HG02938 (cell line): ENCODE measurements around the gene KCNK6.

Source experiments
- ATAC-seq: cut with Tn5 transposase; IDR thresholded peaks from one replicate; pipeline ENCODE4 v1.9.1; 2021; ENCODE audit warnings: mild to moderate bottlenecking, moderate library complexity; ENCODE audit not compliant: unreplicated experiment

Gene KCNK6

DNA sequence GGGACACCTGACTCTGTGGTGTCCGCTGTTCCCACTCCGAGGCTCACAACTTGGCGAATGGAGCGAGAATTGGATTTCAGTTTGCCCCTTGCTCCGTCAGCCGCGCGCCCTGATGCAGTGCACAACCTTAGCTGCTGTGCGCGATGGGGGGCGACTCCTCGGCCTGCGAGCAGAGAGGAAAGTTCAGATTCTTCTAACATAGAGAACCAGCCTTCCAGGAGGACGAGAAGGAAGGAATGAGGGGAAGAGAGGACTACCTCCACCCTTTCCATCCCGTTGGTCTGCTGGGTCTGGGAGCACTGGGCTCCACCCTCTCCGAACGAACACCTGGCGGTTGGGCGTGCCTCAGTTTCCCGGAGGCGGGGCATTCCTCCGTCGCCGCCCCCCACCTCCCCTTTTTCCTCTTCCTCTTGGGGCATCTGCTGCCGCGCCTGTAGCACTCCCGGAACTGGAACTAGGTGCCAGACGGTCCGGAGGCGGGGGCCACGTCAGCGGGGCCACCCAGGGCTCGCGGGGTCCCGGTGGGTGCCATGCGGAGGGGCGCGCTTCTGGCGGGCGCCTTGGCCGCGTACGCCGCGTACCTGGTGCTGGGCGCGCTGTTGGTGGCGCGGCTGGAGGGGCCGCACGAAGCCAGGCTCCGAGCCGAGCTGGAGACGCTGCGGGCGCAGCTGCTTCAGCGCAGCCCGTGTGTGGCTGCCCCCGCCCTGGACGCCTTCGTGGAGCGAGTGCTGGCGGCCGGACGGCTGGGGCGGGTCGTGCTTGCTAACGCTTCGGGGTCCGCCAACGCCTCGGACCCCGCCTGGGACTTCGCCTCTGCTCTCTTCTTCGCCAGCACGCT, at the start of gene KCNK6:
KCNK6 (plus strand) TSS at position 425 of the 838 bp plus-strand sequence; CDS start at position 531, 106 bp downstream.
- no peak for ATAC-seq

DNA sequence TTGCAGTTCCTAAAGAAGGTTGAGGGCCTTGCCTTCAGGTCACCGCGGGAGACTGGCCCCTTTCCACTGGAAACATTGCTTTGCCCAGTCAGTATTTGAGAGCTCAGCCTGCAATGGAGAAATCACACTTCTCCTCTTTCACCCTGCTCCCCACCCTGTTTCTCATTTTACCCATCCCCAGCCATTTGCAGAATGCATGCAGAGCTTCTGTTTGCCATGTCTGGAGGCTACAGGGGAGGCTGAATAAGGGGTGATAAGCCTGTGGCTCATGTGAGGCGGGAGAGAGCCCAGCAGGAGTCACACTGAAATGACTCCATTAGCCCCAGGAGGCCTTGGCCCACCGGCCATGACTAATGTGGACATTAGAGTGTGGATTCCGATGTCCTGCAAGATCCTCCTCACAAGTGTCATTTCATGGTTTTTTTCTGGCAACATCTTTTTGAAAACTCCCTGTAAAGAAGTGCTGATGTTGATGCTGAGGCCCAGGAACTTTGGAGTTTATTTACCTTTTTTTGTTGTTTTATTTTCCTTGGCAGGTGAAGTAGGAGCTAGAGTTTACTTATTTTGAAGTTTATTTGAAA, 49.0 kb upstream of the KCNK6 start:
- no peak for ATAC-seq

DNA sequence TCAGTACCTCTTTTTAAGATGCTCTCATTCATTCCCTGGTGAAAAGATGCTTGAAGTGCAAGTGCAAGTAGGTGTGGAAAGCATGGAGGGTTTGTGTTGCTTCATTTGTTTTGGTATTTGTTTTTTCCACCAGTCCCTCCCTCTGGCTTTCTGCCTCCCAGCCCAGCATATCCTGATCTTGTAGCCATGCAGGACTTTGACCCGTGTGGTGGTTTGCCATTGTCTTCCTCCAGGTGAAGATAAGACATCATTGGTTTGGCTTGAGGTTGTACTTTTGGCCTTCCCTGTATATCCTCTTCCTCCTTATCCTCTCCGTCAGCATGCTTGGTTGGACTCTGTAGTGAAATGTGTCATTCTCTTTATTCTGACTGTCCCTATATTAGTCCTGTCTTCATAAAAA, 46.1 kb upstream of the KCNK6 start:
- no peak for ATAC-seq

DNA sequence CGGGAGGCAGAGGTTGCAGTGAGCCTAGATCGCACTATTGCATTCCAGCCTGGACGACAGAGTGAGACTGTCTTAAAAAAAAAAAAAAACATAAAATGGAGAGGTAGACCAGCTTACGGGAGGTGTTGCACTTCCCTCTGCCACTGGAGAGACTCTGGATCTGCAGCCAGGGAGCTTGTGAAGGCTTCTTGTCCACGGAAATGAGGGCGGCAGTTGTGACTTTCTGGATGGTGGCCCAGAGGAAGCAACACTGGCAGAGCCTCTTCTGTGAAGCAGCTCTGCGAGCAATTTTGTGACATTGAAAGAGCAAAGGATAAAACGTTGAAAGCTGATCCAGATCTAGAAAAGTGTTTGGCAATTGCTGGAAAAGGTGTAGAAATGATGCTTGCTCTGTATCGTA, 44.9 kb upstream of the KCNK6 start:
- ATAC-seq: no peak

DNA sequence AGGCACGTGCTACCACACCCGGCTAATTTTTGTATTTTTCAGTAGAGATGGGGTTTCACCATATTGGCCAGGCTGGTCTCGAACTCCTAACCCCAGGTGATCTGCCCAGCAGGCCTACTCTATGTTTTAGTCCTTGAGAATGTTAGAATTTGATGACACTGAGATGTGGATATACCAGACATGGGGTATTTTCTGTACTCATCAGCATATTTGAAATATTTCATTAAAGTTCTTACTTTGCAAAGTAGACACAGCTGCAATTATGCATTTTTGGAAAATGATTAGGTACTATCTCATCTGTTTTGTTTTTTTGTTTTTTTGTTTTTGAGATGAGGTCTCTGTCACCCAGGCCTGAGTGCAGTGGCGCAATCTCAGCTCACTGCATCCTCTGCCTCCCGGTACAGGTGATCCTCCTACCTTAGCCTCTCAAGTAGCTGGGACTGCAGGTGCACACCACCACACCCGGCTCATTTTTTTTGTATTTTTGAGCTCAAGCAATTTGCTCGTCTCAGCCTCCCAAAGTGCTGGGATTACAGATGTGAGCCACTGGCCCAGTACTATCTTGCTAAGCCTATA, 42.6 kb upstream of the KCNK6 start:
- no peak for ATAC-seq

DNA sequence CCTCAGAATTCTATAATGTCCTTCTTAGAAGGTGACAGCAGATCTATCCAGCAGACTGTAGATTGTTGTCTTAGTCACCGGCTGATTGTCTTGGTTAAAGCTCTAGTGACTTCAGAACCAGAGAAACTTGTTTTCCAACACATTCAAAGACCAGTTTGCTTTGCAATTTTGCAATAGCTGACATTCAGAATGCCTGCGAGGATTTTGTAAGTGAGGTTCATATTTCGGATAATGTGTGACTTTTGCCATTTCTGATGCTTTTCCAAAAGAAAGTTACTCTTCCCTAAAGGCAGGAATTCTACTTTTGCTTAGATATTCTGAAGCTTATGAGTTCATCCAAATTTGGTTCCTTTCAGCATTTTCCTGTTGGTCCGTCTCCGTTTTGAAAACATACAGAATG, 42.1 kb upstream of the KCNK6 start:
- ATAC-seq: no peak

DNA sequence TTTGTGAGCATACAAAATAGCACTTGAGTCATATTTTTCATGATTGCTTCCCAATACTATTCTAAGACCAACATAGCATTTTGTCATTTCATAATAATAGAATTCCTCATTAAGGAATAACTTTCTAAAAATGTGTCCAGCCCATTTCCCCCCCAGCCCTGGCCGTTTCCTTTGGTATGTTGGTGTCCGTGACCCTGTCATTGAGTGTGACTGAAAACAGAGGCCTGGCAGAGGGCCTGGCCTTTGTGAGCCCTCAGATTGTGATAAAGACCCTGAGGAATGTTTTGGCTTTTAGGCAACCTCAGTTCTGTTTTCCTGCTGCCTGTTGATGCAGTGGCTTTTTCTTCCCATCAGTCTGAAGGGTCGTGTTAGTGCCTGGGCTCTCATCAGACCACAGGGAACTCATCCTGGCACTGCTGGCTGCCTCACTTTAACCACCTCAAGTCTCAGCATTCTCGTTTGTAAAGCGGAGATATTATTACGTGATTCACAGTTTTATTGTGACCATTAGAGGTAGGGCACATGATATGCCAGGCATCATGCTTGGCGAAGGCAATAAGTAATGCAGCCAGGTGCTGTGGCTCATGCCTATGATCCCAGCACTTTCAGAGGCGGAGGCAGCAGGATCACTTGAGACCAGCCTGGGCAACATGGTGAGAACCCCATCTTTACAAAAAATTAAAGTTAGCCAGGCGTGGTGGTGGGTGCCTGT, 41.5 kb upstream of the KCNK6 start:
- no peak for ATAC-seq

DNA sequence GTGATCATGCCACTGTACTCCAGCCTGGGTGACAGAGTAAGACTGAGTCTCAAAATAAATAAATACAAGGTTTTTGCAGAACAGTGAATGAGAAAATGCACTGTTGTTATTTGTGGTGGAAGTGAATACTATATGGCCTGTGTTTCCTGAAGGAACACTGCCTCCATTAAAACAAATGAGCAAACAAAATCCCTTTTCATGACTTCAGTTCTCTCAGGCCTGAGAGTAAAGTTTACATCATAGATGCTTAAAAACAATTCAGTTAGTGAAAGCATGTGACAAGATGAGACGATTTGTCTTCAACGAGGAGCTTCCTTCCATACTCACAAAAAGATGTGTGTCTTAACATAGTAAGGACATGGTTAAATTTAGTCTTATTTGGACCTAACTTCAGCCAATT, 40.9 kb upstream of the KCNK6 start:
- ATAC-seq: no peak

DNA sequence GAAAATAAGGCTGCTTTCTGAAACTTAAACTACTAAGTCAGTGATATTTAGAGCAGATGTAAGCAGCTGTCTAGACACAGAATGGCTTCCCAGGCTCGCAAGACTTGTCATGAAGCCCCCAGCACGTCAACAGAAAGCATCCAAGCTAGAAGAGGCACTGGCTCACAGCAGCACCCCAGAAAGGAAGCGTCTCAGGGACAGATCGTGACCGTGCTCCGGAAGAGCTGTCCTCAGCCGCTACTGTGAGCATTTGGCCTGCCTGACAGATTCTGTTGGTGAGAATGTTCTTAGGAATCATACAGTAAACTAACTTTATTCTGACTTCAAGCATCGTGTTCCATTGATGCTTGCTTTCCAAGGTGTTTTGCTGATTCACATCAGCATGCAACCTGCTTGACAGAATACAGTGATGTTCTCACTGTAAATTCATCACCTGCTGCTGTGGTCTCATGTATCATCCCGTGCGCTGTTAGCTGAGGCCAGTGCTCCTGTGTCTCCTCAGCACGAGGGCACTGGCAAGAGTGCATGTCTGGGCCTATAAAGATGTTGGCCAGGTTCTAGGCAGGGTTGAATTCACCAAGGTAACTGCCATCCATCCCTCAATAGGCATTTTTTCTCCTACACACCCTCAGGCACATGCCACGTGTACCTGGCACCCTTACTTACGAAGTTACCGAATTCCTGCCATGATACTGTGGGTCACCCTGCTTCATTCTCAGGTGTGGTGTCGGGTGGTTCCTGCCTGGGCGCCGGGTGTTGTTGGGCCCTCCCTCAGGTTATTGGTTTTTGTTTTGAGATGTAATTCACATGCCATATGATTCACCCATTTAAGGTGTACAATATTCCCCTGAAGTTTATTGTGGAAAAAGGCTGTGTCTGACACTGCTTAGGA, 39.4 kb upstream of the KCNK6 start:
- ATAC-seq: no peak

DNA sequence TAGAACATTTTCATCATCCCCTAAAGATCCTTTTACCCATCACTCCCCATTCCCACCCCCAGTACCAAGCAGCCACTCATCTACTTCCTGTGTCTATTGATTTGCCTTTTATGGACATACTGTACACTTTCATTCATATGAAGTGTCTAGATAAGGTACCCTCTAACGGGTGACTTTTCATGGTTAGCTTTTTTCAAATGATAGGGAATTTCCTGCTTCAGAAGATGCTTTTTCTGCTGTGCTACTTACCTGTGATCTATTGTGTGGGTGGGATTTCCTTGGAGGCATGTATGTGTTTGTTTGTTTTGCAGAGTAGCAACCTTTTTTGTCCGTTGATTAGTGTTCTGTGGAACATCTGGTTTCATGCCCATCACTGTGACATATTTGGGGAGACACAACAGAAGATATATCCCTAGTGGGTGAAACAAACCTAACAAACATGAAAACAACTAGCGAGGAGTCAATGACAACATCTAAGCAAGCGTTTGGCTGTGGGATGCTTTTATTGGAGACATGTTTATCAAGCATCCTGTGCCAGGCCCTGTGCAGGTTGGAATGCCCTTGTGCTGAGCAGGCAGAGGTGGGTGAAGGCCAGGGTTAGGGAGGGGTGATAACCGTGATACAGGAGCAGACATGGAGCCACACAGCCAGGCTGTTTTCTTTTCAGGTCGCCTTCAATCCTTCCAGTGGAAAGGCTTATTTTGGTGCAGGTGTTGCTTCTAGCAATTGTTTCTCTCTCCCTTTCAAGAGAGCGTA, 37.7 kb upstream of the KCNK6 start:
- no peak for ATAC-seq

DNA sequence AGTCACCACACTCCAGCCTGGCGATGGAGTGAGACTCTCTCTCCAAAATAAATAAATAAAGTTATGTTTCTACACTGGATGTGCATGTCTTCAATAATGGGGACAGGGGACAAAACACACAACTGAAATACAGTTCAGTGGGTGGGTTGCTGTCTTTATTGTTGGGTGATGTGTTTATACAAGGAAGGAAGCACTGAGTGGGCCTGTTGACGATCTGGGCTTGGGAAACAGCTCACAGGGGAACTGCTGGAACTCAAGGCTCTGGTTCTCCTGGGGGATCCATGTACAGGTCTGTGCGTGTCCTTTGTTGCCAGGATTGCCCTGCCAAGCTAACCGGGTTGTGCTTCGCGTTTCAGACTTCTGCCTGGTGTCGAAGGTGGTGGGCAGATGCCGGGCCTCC, 36.4 kb upstream of the KCNK6 start:
- ATAC-seq: no peak

DNA sequence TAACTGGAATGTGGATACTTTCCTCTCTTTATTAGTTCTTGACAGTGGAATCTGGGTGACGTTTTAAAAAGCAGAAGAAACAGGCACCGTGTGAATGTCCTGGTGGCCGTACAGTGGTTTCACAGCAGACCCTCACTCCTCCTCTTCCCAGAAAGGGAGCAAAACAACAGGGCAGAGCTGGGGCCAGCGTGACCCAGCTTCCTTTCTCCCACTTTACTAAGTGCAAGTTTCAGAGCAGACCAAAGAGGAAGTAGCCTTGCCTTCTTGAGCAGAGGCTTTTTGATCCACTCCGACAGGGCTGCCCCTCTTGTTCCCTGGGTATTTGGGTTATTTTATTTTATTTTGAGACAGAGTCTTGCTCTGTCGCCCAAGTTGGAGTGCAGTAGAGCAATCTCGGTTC, 35.2 kb upstream of the KCNK6 start:
- no peak for ATAC-seq

DNA sequence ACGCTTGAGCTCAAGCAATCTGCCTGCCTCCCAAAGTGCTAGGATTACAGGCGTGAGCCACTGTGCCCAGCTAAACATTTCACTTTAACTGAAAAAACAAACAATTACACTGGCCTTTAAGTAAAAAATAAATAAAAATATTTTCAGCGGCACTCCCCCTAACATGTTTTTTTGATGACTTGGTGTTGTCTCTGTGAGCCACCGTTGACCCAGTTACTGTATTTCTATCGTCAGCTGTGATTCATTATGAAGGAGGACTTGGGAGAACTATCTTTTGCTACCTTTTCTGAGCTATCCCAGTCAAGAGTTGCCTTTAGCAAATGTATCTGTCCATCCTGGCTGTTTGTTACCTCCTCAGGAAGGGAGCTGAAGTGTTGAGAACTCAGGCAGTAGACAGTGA, 34.1 kb upstream of the KCNK6 start:
- no peak for ATAC-seq

DNA sequence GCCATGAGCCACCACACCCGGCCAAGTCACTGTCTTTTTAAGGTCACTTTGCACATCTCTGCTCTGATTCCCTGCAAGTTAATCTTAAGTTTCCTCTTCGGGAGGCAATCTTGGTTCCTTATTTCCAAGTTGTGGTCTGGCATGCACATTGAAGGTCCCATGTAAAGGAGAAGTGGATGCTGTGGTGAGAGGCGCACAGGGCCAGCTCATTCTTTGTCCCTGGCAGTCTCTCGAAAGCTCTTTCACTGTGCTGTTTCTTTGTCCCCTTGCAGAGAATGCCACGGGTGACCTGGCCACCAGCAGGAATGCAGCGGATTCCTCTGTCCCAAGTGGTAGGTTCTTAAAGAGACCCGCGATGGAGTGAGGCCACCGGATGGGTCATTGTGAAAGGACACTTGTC, 32.0 kb upstream of the KCNK6 start:
- ATAC-seq: no peak

DNA sequence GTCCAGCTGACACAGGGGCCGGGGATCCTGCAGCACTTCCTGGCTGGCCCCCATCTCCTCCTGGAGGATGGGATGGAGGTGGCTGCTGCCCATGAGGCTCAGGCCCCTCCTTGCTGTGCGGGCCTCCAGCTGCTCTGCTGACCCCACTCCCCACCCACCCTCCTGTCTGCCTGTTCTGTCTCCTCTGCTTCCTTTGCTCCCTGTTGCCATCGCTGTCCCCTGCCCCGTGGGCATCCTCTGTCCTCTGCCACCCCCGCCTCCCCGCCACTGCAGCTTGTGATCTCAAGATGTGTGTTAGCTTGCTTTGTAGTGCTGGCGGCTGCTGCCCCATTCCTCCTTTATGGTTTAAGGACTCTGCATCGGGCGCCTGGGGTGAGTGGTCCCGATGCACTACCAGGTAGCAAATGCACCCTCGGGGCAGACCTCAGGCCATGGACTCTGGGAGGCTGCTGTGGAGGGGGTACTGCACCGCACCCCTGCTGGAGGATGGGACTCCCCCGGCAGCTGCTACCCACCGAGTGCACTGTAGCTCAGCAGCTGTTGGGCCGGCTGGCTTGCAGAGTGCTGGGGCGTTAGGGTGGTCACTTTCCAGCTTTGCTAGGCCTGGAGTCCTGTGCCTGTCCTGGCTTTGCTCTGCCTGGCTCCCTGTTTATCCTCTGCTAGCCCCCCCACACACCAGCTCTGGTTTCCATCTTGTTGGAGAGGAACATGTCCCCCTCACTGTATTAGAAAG, 31.4 kb upstream of the KCNK6 start:
- ATAC-seq: no peak

DNA sequence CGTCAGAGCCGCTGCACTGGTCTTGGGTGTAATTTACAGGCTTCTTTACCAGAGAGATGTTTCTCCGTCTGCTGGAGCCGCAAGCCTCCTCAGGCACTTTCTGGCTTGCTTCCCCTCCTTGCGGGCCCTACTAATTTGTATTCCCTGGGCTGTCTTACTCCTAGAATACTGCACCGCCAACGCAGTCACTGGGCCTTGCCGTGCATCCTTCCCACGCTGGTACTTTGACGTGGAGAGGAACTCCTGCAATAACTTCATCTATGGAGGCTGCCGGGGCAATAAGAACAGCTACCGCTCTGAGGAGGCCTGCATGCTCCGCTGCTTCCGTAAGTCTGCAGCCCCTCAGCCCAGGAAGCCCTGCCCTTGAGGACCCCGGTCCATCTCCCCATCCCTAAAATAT, 29.7 kb upstream of the KCNK6 start:
- no peak for ATAC-seq

DNA sequence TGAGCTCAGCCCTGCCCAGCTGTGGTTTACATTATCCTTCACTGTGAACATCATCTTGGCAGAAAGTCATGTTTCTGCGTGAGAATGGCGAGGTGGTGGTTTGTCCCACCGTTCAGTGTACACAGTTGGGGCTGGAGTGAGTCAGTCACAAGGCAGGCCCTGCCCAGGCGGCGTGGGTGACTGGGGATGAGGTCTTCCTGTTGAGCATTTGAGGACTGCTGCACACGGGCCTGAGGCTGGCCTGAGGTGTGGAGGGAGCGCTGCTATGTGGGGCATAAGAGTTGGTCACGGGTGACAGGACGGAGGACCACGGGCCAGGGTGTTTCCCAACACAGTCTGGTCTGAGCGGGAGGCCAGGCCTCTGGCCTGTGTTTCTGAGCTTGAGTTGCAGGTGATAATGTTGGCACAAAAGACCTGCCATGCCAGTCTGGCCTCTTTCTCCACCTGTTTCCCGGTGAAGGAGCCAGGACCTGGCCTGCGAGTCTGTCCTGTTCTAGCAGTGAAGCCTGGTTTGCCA, 29.0 kb upstream of the KCNK6 start:
- no peak for ATAC-seq

DNA sequence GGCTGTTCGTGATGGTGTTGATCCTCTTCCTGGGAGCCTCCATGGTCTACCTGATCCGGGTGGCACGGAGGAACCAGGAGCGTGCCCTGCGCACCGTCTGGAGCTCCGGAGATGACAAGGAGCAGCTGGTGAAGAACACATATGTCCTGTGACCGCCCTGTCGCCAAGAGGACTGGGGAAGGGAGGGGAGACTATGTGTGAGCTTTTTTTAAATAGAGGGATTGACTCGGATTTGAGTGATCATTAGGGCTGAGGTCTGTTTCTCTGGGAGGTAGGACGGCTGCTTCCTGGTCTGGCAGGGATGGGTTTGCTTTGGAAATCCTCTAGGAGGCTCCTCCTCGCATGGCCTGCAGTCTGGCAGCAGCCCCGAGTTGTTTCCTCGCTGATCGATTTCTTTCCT, 27.8 kb upstream of the KCNK6 start:
- no peak for ATAC-seq

DNA sequence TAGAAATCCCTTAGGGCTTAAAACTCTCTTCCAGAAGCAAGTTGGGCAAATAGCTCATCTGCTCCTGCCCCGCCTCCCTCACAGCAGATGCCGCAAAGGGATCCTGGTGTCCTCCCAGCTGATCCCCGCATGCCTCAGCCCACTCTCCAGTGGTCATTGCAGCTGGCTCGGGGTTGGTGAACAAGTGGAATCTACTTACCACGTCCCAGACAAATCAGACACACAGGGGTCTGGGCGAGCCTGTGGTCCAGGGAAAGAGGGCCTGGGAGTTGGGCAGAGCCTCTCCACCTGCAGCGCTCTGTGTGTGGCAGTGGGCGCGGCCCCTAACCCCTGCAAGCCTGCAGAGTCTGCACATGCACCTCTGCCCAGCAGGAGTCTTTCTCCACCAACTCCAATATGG, 26.4 kb upstream of the KCNK6 start:
- no peak for ATAC-seq
